HuH-7 (cell line): ENCODE data around the gene GPX4.

Source experiments
- DNase-seq: peaks from one replicate; pipeline ENCODE4 v3.0.0; 2011; ENCODE audit warnings: low spot score

Gene GPX4

GRCh38 chr19:1103708-1104310 lies at the start of gene GPX4:
Gene GPX4 (plus strand): TSS chr19:1103994. CDS start chr19:1104044, 50 bp downstream.
- peak; percentile 95 for DNase-seq

DNA sequence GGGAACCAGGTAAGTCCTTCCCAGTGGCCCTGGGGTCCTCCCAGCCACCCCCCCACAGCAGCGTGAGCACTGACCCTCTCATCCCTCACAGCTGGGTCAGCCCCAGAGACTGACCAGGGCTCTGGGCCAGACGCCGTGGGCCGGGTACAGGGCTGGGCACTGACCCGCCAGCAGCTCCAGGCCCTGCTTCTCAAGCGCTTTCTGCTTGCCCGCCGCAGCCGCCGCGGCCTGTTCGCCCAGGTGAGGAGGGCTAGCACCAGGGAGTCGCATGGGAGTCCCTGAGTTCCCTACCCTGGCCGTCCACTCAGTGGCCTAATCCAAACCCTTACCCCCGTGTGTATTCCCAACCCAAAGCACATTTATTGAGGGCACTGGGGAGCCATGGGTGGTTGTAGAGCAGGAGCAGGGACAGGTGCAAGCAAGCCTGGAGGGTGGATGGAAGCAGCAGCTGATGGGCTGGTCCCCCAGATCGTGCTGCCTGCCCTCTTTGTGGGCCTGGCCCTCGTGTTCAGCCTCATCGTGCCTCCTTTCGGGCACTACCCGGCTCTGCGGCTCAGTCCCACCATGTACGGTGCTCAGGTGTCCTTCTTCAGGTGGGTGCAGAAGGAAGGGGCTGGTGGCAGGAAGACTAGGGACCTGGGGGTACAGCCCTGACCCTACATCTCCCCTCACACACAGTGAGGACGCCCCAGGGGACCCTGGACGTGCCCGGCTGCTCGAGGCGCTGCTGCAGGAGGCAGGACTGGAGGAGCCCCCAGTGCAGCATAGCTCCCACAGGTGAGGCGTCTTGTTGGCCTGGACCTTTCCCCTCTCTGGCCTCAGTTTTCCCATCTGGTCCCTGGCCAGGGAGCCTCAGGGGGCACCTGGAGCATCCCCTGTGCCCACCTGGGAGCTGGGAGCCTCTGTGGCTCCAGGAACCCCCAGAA lies 49.4 kb upstream of the GPX4 start:
- DNase-seq: no peak

DNA sequence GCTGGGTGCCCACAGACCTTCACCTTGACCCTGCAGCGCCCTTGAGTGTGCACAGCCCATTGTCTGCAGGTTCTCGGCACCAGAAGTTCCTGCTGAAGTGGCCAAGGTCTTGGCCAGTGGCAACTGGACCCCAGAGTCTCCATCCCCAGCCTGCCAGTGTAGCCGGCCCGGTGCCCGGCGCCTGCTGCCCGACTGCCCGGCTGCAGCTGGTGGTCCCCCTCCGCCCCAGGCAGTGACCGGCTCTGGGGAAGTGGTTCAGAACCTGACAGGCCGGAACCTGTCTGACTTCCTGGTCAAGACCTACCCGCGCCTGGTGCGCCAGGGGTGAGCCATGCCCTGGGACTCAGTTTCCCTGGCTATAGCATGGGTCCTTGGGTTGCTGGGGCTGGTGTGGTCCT lies 48.8 kb upstream of the GPX4 start:
- DNase-seq: no peak

DNA sequence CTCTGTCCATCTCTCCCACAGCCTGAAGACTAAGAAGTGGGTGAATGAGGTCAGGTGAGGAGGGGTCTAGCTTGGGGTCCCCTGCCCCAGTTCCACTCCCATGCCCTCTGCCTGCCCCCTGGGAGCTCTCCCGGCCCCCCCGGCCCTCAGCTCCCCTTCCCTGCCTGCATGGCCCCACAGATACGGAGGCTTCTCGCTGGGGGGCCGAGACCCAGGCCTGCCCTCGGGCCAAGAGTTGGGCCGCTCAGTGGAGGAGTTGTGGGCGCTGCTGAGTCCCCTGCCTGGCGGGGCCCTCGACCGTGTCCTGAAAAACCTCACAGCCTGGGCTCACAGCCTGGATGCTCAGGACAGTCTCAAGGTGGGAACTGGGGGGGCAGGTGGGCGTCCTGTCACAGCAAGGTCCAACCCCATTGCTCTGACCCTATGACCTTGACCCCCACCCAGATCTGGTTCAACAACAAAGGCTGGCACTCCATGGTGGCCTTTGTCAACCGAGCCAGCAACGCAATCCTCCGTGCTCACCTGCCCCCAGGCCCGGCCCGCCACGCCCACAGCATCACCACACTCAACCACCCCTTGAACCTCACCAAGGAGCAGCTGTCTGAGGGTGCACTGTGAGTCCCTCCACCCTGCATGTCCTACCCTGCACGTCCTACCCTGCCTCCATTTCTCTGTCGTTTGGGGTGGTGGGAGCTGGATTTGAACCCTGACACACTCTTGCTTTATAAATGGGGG lies 47.7 kb upstream of the GPX4 start:
- no peak for DNase-seq

- no peak for DNase-seq
Measured at GRCh38 chr19:1057176-1057855, 46.5 kb upstream of the GPX4 start.

GRCh38 chr19:1058112-1058511 lies 45.7 kb upstream of the GPX4 start:
- no peak for DNase-seq

GRCh38 chr19:1060689-1061088 lies 43.1 kb upstream of the GPX4 start:
- no peak for DNase-seq

- no peak for DNase-seq
Measured at GRCh38 chr19:1061987-1062386, 41.8 kb upstream of the GPX4 start.

GRCh38 chr19:1062387-1063029 lies 41.3 kb upstream of the GPX4 start:
- DNase-seq: peak; percentile 67

- DNase-seq: no peak
Measured at GRCh38 chr19:1063030-1063908, 40.5 kb upstream of the GPX4 start.

GRCh38 chr19:1063909-1064660 lies 39.7 kb upstream of the GPX4 start:
- peak; percentile 59 for DNase-seq

GRCh38 chr19:1064661-1065605 lies 38.9 kb upstream of the GPX4 start:
- DNase-seq: peak; percentile 80

GRCh38 chr19:1065606-1066109 lies 38.1 kb upstream of the GPX4 start:
- DNase-seq: peak; percentile 55

- peak; percentile 69 for DNase-seq
Measured at GRCh38 chr19:1066251-1066747, 37.5 kb upstream of the GPX4 start.

DNA sequence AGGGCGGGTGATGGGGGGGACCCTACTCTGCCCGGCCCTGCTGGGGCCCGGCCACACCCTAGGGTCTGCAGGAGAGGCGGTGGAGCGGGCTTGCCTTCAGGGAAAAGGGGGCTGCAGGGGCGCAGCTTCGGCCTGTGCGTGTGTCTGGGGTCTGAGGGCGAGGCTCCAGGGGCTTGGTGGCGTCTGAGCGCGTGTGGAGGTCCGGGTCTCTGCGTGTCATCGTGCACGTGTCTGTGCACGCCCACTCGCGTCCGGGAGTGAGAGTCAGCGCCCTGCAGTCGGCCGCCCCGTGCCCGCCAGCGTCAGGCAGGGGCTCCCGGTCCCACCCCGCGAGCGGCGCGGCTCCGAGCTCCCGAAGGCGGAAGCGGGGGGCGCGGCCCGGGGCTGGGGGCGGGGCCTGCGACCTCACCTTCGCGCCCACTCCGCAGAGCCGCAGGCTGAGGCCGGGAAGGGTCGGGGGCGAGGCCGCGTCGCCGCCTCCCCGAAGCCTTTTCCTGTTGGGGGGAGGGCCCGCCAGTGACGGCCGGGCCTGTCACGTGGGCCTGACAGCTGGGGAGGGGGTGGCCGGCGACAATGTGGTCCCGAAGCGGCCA lies 37.0 kb upstream of the GPX4 start, which contains the start of gene ARHGAP45:
Gene ARHGAP45 (plus strand): TSS at position 420 of the 593 bp plus-strand sequence. CDS start 239 bp downstream, outside the sequence.
- peak; percentile 54 for DNase-seq

DNA sequence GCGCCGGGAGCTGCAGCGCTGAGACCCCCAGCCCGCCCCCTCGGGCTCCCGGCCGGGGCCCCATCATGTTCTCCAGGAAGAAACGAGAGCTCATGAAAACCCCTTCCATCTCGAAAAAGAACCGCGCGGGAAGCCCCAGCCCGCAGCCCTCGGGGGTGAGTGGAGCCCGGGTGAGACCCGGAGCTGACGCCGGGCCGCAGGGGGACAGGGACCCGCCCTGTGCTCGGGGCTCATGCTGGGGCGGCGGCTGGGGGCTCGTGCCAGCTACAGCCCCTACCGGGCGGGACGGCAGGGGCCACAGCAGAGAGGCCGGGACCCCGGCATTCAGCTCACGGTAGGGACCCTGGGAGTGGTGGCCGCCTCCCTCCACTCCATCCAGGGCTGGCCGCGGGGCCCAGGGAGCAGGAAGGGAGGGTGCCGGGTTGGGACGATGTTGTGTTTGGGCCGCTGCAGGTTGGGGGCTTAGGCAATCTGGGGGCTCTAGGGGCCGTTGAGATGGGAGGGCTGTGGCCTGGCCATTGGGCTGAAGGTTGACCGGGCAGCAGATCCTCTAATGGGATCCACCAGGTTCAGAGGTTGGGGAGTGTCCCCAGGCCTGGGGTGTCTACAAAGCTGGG lies 36.3 kb upstream of the GPX4 start:
- DNase-seq: no peak
